Measurements from ENCODE around the gene ACAN. TPM values are rescaled to one million over a fixed set of nuclear protein-coding genes. Genes with fewer than 3 reads are reported as not detected.

The ACAN gene
- total and polyA plus RNA-seq, 9 of the 15 experiments (the other 6 are each of a cell fraction or from before 2014, with no cell fraction given) = not detected

GRCh38 chr15:88845616-88846015 lies 42.4 kb downstream of the ACAN start (continued):
- TF ChIP-seq, protein P1, sequence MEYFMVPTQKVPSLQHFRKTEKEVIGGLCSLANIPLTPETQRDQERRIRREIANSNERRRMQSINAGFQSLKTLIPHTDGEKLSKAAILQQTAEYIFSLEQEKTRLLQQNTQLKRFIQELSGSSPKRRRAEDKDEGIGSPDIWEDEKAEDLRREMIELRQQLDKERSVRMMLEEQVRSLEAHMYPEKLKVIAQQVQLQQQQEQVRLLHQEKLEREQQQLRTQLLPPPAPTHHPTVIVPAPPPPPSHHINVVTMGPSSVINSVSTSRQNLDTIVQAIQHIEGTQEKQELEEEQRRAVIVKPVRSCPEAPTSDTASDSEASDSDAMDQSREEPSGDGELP (CRISPR knock-in tag; IDR thresholded peaks at IDR 0.05; ENCODE audit: borderline replicate concordance) = no peak
- TF ChIP-seq FOXJ2 (tag; IDR thresholded peaks at IDR 0.05) (no peak), HLTF (IDR thresholded peaks at IDR 0.05) (no peak), GTF2F1 (IDR thresholded peaks at IDR 0.05; ENCODE audit: low read depth, low read length) (no peak), NCOA1 (IDR thresholded peaks at IDR 0.05; ENCODE audit: low read depth) (no peak), GABPA (tag; conservative IDR thresholded peaks at IDR 0.05; ENCODE audit: low read depth) (no peak), SRSF9 (IDR thresholded peaks at IDR 0.05; ENCODE audit: borderline replicate concordance, low read depth, low read length) (no peak), NCOA2 (IDR thresholded peaks at IDR 0.05; ENCODE audit: partially characterized antibody in 2 of 2) (no peak), THRA (IDR thresholded peaks at IDR 0.05) (no peak)
- TF ChIP-seq, protein P2, sequence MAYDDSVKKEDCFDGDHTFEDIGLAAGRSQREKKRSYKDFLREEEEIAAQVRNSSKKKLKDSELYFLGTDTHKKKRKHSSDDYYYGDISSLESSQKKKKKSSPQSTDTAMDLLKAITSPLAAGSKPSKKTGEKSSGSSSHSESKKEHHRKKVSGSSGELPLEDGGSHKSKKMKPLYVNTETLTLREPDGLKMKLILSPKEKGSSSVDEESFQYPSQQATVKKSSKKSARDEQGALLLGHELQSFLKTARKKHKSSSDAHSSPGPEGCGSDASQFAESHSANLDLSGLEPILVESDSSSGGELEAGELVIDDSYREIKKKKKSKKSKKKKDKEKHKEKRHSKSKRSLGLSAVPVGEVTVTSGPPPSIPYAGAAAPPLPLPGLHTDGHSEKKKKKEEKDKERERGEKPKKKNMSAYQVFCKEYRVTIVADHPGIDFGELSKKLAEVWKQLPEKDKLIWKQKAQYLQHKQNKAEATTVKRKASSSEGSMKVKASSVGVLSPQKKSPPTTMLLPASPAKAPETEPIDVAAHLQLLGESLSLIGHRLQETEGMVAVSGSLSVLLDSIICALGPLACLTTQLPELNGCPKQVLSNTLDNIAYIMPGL (CRISPR knock-in tag; IDR thresholded peaks at IDR 0.05) = no peak

Data from K562 (cell line).